Measurements from ENCODE around the gene MPP2. TPM values are rescaled to one million over a fixed set of nuclear protein-coding genes. Genes with fewer than 3 reads are reported as not detected.

The MPP2 gene
- 1.0 TPM for total RNA-seq

GRCh38 chr17:43907425-43907981 lies at the start of gene MPP2:
Gene MPP2 (minus strand): TSS chr17:43907536. CDS start chr17:43904460, 3,076 bp downstream.
- H3K9ac ChIP-seq (ENCODE audit: low read depth in 1 of 3, low read length in 3 of 3): peak within 1 kb of the TSS; percentile 43 to 76 (median 73)
- peaks cover 44 to 58% (median 50%) of the 10 kb centered on the region in 3 donors for H3K27me3 ChIP-seq (ENCODE audit: control insufficient read depth in 3 of 3, insufficient read depth in 3 of 3, low read length in 3 of 3)
- H3K27ac ChIP-seq (ENCODE audit: low read depth, low read length): peak within 1 kb of the TSS; percentile 69
- peaks cover 17 to 23% (median 20%) of the 10 kb centered on the region in 3 donors for H3K4me1 ChIP-seq (ENCODE audit: control insufficient read depth in 3 of 3, insufficient read depth in 3 of 3, low read length in 3 of 3)
- H3K9me3 ChIP-seq (ENCODE audit: control insufficient read depth in 3 of 3, low read length in 3 of 3): no peaks in the 10 kb centered on the region
- H3K36me3 ChIP-seq (ENCODE audit: control insufficient read depth in 3 of 3, insufficient read depth in 3 of 3, low read length in 3 of 3): no peaks in the 10 kb centered on the region
- peak within 1 kb of the TSS; percentile 65 to 73 (median 67) for H3K4me3 ChIP-seq (ENCODE audit: low read length in 3 of 3)

GRCh38 chr17:43956222-43956621 lies 48.9 kb upstream of the MPP2 start:
- Histone ChIP-seq H3K27ac (ENCODE audit: low read depth, low read length) (no peak overlapping the region), H3K4me1 (ENCODE audit: control insufficient read depth in 3 of 3, insufficient read depth in 3 of 3, low read length in 3 of 3) (peaks cover 0 to 8% (median 4%) of the 10 kb centered on the region in 3 donors), H3K27me3 (ENCODE audit: control insufficient read depth in 3 of 3, insufficient read depth in 3 of 3, low read length in 3 of 3) (peaks cover 36 to 49% (median 46%) of the 10 kb centered on the region in 3 donors), H3K36me3 (ENCODE audit: control insufficient read depth in 3 of 3, insufficient read depth in 3 of 3, low read length in 3 of 3) (no peaks in the 10 kb centered on the region), H3K4me3 (ENCODE audit: low read length in 3 of 3) (no peak overlapping the region), H3K9me3 (ENCODE audit: control insufficient read depth in 3 of 3, low read length in 3 of 3) (no peaks in the 10 kb centered on the region), H3K9ac (ENCODE audit: low read depth in 1 of 3, low read length in 3 of 3) (no peak overlapping the region)

GRCh38 chr17:43953746-43954145 lies 46.4 kb upstream of the MPP2 start, which contains the start of gene PYY:
Gene PYY (minus strand): TSS chr17:43953940. CDS start chr17:43953483, 457 bp downstream.
- H3K9me3 ChIP-seq (ENCODE audit: control insufficient read depth in 3 of 3, low read length in 3 of 3): no peaks in the 10 kb centered on the region
- no peaks in the 10 kb centered on the region for H3K36me3 ChIP-seq (ENCODE audit: control insufficient read depth in 3 of 3, insufficient read depth in 3 of 3, low read length in 3 of 3)
- no peak within 1 kb of the TSS for H3K9ac ChIP-seq (ENCODE audit: low read depth in 1 of 3, low read length in 3 of 3)
- peaks cover 0 to 8% (median 4%) of the 10 kb centered on the region in 3 donors for H3K4me1 ChIP-seq (ENCODE audit: control insufficient read depth in 3 of 3, insufficient read depth in 3 of 3, low read length in 3 of 3)
- no peak within 1 kb of the TSS for H3K27ac ChIP-seq (ENCODE audit: low read depth, low read length)
- no peak within 1 kb of the TSS for H3K4me3 ChIP-seq (ENCODE audit: low read length in 3 of 3)
- H3K27me3 ChIP-seq (ENCODE audit: control insufficient read depth in 3 of 3, insufficient read depth in 3 of 3, low read length in 3 of 3): peaks cover 53 to 65% (median 62%) of the 10 kb centered on the region in 3 donors

- Histone ChIP-seq H3K27ac (ENCODE audit: low read depth, low read length) (no peak overlapping the region), H3K4me1 (ENCODE audit: control insufficient read depth in 3 of 3, insufficient read depth in 3 of 3, low read length in 3 of 3) (peaks cover 0 to 8% (median 4%) of the 10 kb centered on the region in 3 donors), H3K4me3 (ENCODE audit: low read length in 3 of 3) (no peak overlapping the region), H3K9me3 (ENCODE audit: control insufficient read depth in 3 of 3, low read length in 3 of 3) (no peaks in the 10 kb centered on the region), H3K9ac (ENCODE audit: low read depth in 1 of 3, low read length in 3 of 3) (no peak overlapping the region), H3K36me3 (ENCODE audit: control insufficient read depth in 3 of 3, insufficient read depth in 3 of 3, low read length in 3 of 3) (no peaks in the 10 kb centered on the region), H3K27me3 (ENCODE audit: control insufficient read depth in 3 of 3, insufficient read depth in 3 of 3, low read length in 3 of 3) (peaks cover 53 to 65% (median 62%) of the 10 kb centered on the region in 3 donors)
Measured at GRCh38 chr17:43952724-43953666, 45.7 kb upstream of the MPP2 start.

GRCh38 chr17:43952351-43952723 lies 45.0 kb upstream of the MPP2 start:
- H3K9ac ChIP-seq (ENCODE audit: low read depth in 1 of 3, low read length in 3 of 3): no peak overlapping the region
- H3K36me3 ChIP-seq (ENCODE audit: control insufficient read depth in 3 of 3, insufficient read depth in 3 of 3, low read length in 3 of 3): no peaks in the 10 kb centered on the region
- peaks cover 0 to 8% (median 4%) of the 10 kb centered on the region in 3 donors for H3K4me1 ChIP-seq (ENCODE audit: control insufficient read depth in 3 of 3, insufficient read depth in 3 of 3, low read length in 3 of 3)
- H3K4me3 ChIP-seq (ENCODE audit: low read length in 3 of 3): no peak overlapping the region
- no peaks in the 10 kb centered on the region for H3K9me3 ChIP-seq (ENCODE audit: control insufficient read depth in 3 of 3, low read length in 3 of 3)
- no peak overlapping the region for H3K27ac ChIP-seq (ENCODE audit: low read depth, low read length)
- H3K27me3 ChIP-seq (ENCODE audit: control insufficient read depth in 3 of 3, insufficient read depth in 3 of 3, low read length in 3 of 3): peaks cover 53 to 70% (median 62%) of the 10 kb centered on the region in 3 donors

- Histone ChIP-seq H3K27ac (ENCODE audit: low read depth, low read length) (no peak overlapping the region), H3K9me3 (ENCODE audit: control insufficient read depth in 3 of 3, low read length in 3 of 3) (no peaks in the 10 kb centered on the region), H3K27me3 (ENCODE audit: control insufficient read depth in 3 of 3, insufficient read depth in 3 of 3, low read length in 3 of 3) (peaks cover 53 to 73% (median 64%) of the 10 kb centered on the region in 3 donors), H3K9ac (ENCODE audit: low read depth in 1 of 3, low read length in 3 of 3) (no peak overlapping the region), H3K4me3 (ENCODE audit: low read length in 3 of 3) (no peak overlapping the region), H3K4me1 (ENCODE audit: control insufficient read depth in 3 of 3, insufficient read depth in 3 of 3, low read length in 3 of 3) (peaks cover 0 to 8% (median 4%) of the 10 kb centered on the region in 3 donors), H3K36me3 (ENCODE audit: control insufficient read depth in 3 of 3, insufficient read depth in 3 of 3, low read length in 3 of 3) (no peaks in the 10 kb centered on the region)
Measured at GRCh38 chr17:43951750-43952149, 44.4 kb upstream of the MPP2 start.

GRCh38 chr17:43950554-43950953 lies 43.2 kb upstream of the MPP2 start:
- Histone ChIP-seq H3K9ac (ENCODE audit: low read depth in 1 of 3, low read length in 3 of 3) (no peak overlapping the region), H3K27me3 (ENCODE audit: control insufficient read depth in 3 of 3, insufficient read depth in 3 of 3, low read length in 3 of 3) (peaks cover 53 to 64% (median 54%) of the 10 kb centered on the region in 3 donors), H3K36me3 (ENCODE audit: control insufficient read depth in 3 of 3, insufficient read depth in 3 of 3, low read length in 3 of 3) (no peaks in the 10 kb centered on the region), H3K27ac (ENCODE audit: low read depth, low read length) (no peak overlapping the region), H3K4me1 (ENCODE audit: control insufficient read depth in 3 of 3, insufficient read depth in 3 of 3, low read length in 3 of 3) (peaks cover 0 to 8% (median 4%) of the 10 kb centered on the region in 3 donors), H3K9me3 (ENCODE audit: control insufficient read depth in 3 of 3, low read length in 3 of 3) (no peaks in the 10 kb centered on the region), H3K4me3 (ENCODE audit: low read length in 3 of 3) (no peak overlapping the region)

GRCh38 chr17:43949781-43950180 lies 42.4 kb upstream of the MPP2 start:
- Histone ChIP-seq H3K4me3 (ENCODE audit: low read length in 3 of 3) (no peak overlapping the region), H3K4me1 (ENCODE audit: control insufficient read depth in 3 of 3, insufficient read depth in 3 of 3, low read length in 3 of 3) (peaks cover 0 to 8% (median 4%) of the 10 kb centered on the region in 3 donors)

GRCh38 chr17:43946781-43947180 lies 39.4 kb upstream of the MPP2 start:
- no peaks in the 10 kb centered on the region for H3K4me1 ChIP-seq (ENCODE audit: control insufficient read depth in 3 of 3, insufficient read depth in 3 of 3, low read length in 3 of 3)
- H3K27ac ChIP-seq (ENCODE audit: low read depth, low read length): no peak overlapping the region
- H3K36me3 ChIP-seq (ENCODE audit: control insufficient read depth in 3 of 3, insufficient read depth in 3 of 3, low read length in 3 of 3): no peaks in the 10 kb centered on the region
- no peaks in the 10 kb centered on the region for H3K9me3 ChIP-seq (ENCODE audit: control insufficient read depth in 3 of 3, low read length in 3 of 3)
- H3K9ac ChIP-seq (ENCODE audit: low read depth in 1 of 3, low read length in 3 of 3): no peak overlapping the region
- H3K4me3 ChIP-seq (ENCODE audit: low read length in 3 of 3): no peak overlapping the region
- peaks cover 23 to 30% (median 24%) of the 10 kb centered on the region in 3 donors for H3K27me3 ChIP-seq (ENCODE audit: control insufficient read depth in 3 of 3, insufficient read depth in 3 of 3, low read length in 3 of 3)

More at GRCh38 chr17:43949781-43950180, 42.4 kb upstream of the MPP2 start:
- Histone ChIP-seq H3K9ac (ENCODE audit: low read depth in 1 of 3, low read length in 3 of 3) (no peak overlapping the region), H3K36me3 (ENCODE audit: control insufficient read depth in 3 of 3, insufficient read depth in 3 of 3, low read length in 3 of 3) (no peaks in the 10 kb centered on the region), H3K27me3 (ENCODE audit: control insufficient read depth in 3 of 3, insufficient read depth in 3 of 3, low read length in 3 of 3) (peaks cover 50 to 57% (median 52%) of the 10 kb centered on the region in 3 donors), H3K9me3 (ENCODE audit: control insufficient read depth in 3 of 3, low read length in 3 of 3) (no peaks in the 10 kb centered on the region), H3K27ac (ENCODE audit: low read depth, low read length) (no peak overlapping the region)

Measured in skeletal muscle tissue (tissue), 4 donors.